ENCODE measurements around the gene ABAT. TPM values are rescaled to one million over a fixed set of nuclear protein-coding genes. Genes with fewer than 3 reads are reported as not detected.

The ABAT gene
- total and polyA plus RNA-seq, 2 donors (not counting 1 experiment from before 2014, with no cell fraction given): 6.2 to 14.3 TPM

GRCh38 chr16:8708536-8708935 lies 34.1 kb downstream of the ABAT start:
- no peaks in the 10 kb centered on the region for H3K27me3 ChIP-seq (replicated peaks in 1 of 4; ENCODE audit: control extremely low read depth in 1 of 4, control insufficient read depth in 3 of 4, insufficient read depth in 4 of 4, low read length in 3 of 4)
- ATAC-seq (ENCODE audit: low read depth) (no peak), DNase-seq (no peak)
- WGBS (ENCODE audit: insufficient coverage): 90% methylated on average over 3 of the region's 4 CpGs
- no peak overlapping the region for H3K9ac ChIP-seq (ENCODE audit: low read length)
- H3K4me2 ChIP-seq (replicated peaks; ENCODE audit: low read depth, low read length, poor library complexity, severe bottlenecking): no peak overlapping the region
- H4K20me1 ChIP-seq (ENCODE audit: control insufficient read depth, insufficient read depth, low read length, poor library complexity, severe bottlenecking): peaks cover 12% of the 10 kb centered on the region
- no peak overlapping the region for H3K4me3 Mint-ChIP-seq
- H3K36me3 ChIP-seq (replicated peaks in 1 of 2; ENCODE audit: control extremely low read depth in 1 of 2, control insufficient read depth in 1 of 2, extremely low read depth in 1 of 2, insufficient read depth in 2 of 2, low read length in 1 of 2): no peaks in the 10 kb centered on the region
- no peak overlapping the region for H3K27ac ChIP-seq (ENCODE audit: low read length in 2 of 2)
- intact Hi-C loops (cut with micrococcal nuclease): no loop called here
- H3K9me3 Mint-ChIP-seq (ENCODE audit: insufficient read depth): no peaks in the 10 kb centered on the region
- H3K4me1 Mint-ChIP-seq: peaks cover 13% of the 10 kb centered on the region
- no peaks in the 10 kb centered on the region for H3K9me3 ChIP-seq (ENCODE audit: control extremely low read depth in 1 of 3, control insufficient read depth in 2 of 3, insufficient read depth in 1 of 3, low read length in 2 of 3)
- POLR2A ChIA-PET: no interaction called here
- TF ChIP-seq EZH2 (IDR thresholded peaks at IDR 0.05; ENCODE audit: borderline replicate concordance, insufficient read depth, low read depth, low read length, poor library complexity, severe bottlenecking) (no peak), CTCF (IDR thresholded peaks at IDR 0.05) (no peak)
- peaks cover 21% of the 10 kb centered on the region for H3K79me2 ChIP-seq (ENCODE audit: control insufficient read depth, insufficient read depth, low read length)
- H2AFZ ChIP-seq (ENCODE audit: insufficient read depth, low read depth, low read length, poor library complexity, severe bottlenecking): no peak overlapping the region
- no peak overlapping the region for H3K4me3 ChIP-seq (ENCODE audit: control extremely low read depth in 1 of 5, extremely low read depth in 1 of 5, insufficient read depth in 1 of 5, low read depth in 2 of 5, low read length in 4 of 5)
- H3K27me3 Mint-ChIP-seq: no peaks in the 10 kb centered on the region
- CTCF ChIA-PET: no interaction called here
- H3K27ac Mint-ChIP-seq: no peak overlapping the region
- peaks cover 0 to 6% of the 10 kb centered on the region in 2 donors for H3K4me1 ChIP-seq (ENCODE audit: control insufficient read depth in 2 of 2, insufficient read depth in 2 of 2, low read length in 2 of 2)

- no peak overlapping the region for H3K4me3 ChIP-seq (ENCODE audit: control extremely low read depth in 1 of 5, extremely low read depth in 1 of 5, insufficient read depth in 1 of 5, low read depth in 2 of 5, low read length in 4 of 5)
- CTCF ChIA-PET: interaction anchor here (0.7 kb wide), 1 partner anchor 17 kb away, joined by 3 read pairs; no protein-coding TSS in a partner anchor
These were observed 38.4 kb downstream of the ABAT start for GRCh38 chr16:8712589-8713361.

More at GRCh38 chr16:8712589-8713361, 38.4 kb downstream of the ABAT start:
- peaks cover 2 to 12% (median 6%) of the 10 kb centered on the region in 3 donors for H3K9me3 ChIP-seq (ENCODE audit: control extremely low read depth in 1 of 3, control insufficient read depth in 2 of 3, insufficient read depth in 1 of 3, low read length in 2 of 3)
- DNase-seq (no peak), ATAC-seq (ENCODE audit: low read depth) (no peak)
- peaks cover 0 to 6% of the 10 kb centered on the region in 2 donors for H3K4me1 ChIP-seq (ENCODE audit: control insufficient read depth in 2 of 2, insufficient read depth in 2 of 2, low read length in 2 of 2)
- H4K20me1 ChIP-seq (ENCODE audit: control insufficient read depth, insufficient read depth, low read length, poor library complexity, severe bottlenecking): peaks cover 9% of the 10 kb centered on the region
- H3K27me3 ChIP-seq (replicated peaks in 1 of 4; ENCODE audit: control extremely low read depth in 1 of 4, control insufficient read depth in 3 of 4, insufficient read depth in 4 of 4, low read length in 3 of 4): no peaks in the 10 kb centered on the region
- Mint-ChIP-seq H3K27ac (no peak overlapping the region), H3K27me3 (no peaks in the 10 kb centered on the region), H3K4me3 (no peak overlapping the region), H3K9me3 (ENCODE audit: insufficient read depth) (no peaks in the 10 kb centered on the region), H3K4me1 (peaks cover 9% of the 10 kb centered on the region)
- TF ChIP-seq EZH2 (IDR thresholded peaks at IDR 0.05; ENCODE audit: borderline replicate concordance, insufficient read depth, low read depth, low read length, poor library complexity, severe bottlenecking): no peak
- TF ChIP-seq CTCF (IDR thresholded peaks at IDR 0.05): no peak
- no peak overlapping the region for H2AFZ ChIP-seq (ENCODE audit: insufficient read depth, low read depth, low read length, poor library complexity, severe bottlenecking)
- peak overlapping the region; percentile 36 for H3K4me2 ChIP-seq (replicated peaks; ENCODE audit: low read depth, low read length, poor library complexity, severe bottlenecking)
- H3K27ac ChIP-seq (ENCODE audit: low read length in 2 of 2): no peak overlapping the region
- H3K36me3 ChIP-seq (replicated peaks in 1 of 2; ENCODE audit: control extremely low read depth in 1 of 2, control insufficient read depth in 1 of 2, extremely low read depth in 1 of 2, insufficient read depth in 2 of 2, low read length in 1 of 2): peaks cover 0 to 8% of the 10 kb centered on the region in 2 experiments
- no peak overlapping the region for H3K9ac ChIP-seq (ENCODE audit: low read length)
- 45% methylated on average over 26 of the region's 27 CpGs for WGBS (ENCODE audit: insufficient coverage)
- H3K79me2 ChIP-seq (ENCODE audit: control insufficient read depth, insufficient read depth, low read length): peaks cover 16% of the 10 kb centered on the region
- intact Hi-C loops (cut with micrococcal nuclease): no loop called here
- POLR2A ChIA-PET: no interaction called here

All from B cell (primary cell).